HUDEP-2 (cell line): ENCODE results near the gene DPP7.
"Not testable (repeated sequence)": the region's sequence is repeated elsewhere in the genome, so short reads cannot be mapped to it uniquely, and the experiment has no call there.

Source experiments
- DNase-seq, 76 experiments: peaks; one replicate each; lab custom pipeline; 2025; ENCODE audit not compliant: unreplicated experiment in 76 of 76; lab: John Stamatoyannopoulos, UW

Gene DPP7

GRCh38 chr9:137075275-137075775 is 39.2 kb downstream of the DPP7 start:
- no peak for DNase-seq

GRCh38 chr9:137074657-137075274 is 39.8 kb downstream of the DPP7 start:
- DNase-seq: no peak

GRCh38 chr9:137073992-137074399 is 40.5 kb downstream of the DPP7 start:
- DNase-seq: no peak

- DNase-seq: no peak
These were observed 43.3 kb downstream of the DPP7 start for GRCh38 chr9:137071282-137071681.

- DNase-seq: peak in 3 of 76 experiments; percentile 19 to 45 (median 41)
These were observed 43.6 kb downstream of the DPP7 start for GRCh38 chr9:137070906-137071275.

GRCh38 chr9:137070201-137070905 is 44.2 kb downstream of the DPP7 start, which contains the start of gene SAPCD2:
SAPCD2 (minus strand) TSS chr9:137070557; CDS start chr9:137070460, 97 bp downstream.
- DNase-seq: peak in 72 of 76 experiments; percentile 43 to 90 (median 78)

GRCh38 chr9:137069508-137070091 is 44.9 kb downstream of the DPP7 start:
- DNase-seq: no peak

GRCh38 chr9:137068539-137069507 is 45.7 kb downstream of the DPP7 start:
- no peak for DNase-seq

GRCh38 chr9:137067860-137068538 is 46.5 kb downstream of the DPP7 start:
- peak in 69 of 76 experiments; percentile 12 to 80 (median 60) for DNase-seq

- no peak for DNase-seq
These were observed 48.3 kb downstream of the DPP7 start for GRCh38 chr9:137066096-137066861.

- no peak for DNase-seq
These were observed 49.1 kb downstream of the DPP7 start for GRCh38 chr9:137065336-137065967.

- DNase-seq: no peak
These were observed 49.7 kb downstream of the DPP7 start for GRCh38 chr9:137064880-137065164.

- DNase-seq: peak in 49 of 76 experiments; percentile 3 to 66 (median 32)
These were observed 50.3 kb downstream of the DPP7 start for GRCh38 chr9:137064027-137064879.

GRCh38 chr9:137063311-137064026 is 51.1 kb downstream of the DPP7 start:
- DNase-seq: no peak

- not testable (repeated sequence) for DNase-seq
These were observed 51.7 kb downstream of the DPP7 start for GRCh38 chr9:137062798-137063197.

GRCh38 chr9:137062384-137062783 is 52.1 kb downstream of the DPP7 start:
- no peak for DNase-seq
